HepG2 (cell line): ENCODE measurements around the gene RARS1. TPM values are rescaled to one million over a fixed set of nuclear protein-coding genes. Genes with fewer than 3 reads are reported as not detected.
A peak's percentile ranks its signal among the peaks of the same experiment; 100 is the strongest.

Source experiments
- ATAC-seq: fragments of 200-7000 bp; cut with Tn5 transposase; 3 replicates; pipeline ENCODE4 v1.9.1; 2020; ENCODE audit warnings: mild to moderate bottlenecking, moderate library complexity
- BruUV-seq: library from RNA; stranded (reverse); fragments of 400-500 nt; replicated peaks from 2 replicates; lab custom pipeline; 2021; lab: Mats Ljungman, UMichigan
- CTCF ChIA-PET: fragments of 300-600 bp; formaldehyde crosslinking; extraction: SDS; loops from one replicate; lab custom pipeline; 2021; ENCODE audit warnings: low total read pairs, inconsistent platforms, low intra/inter-chr PET ratio; lab: Yijun Ruan, JAX
- POLR2A ChIA-PET: fragments of 350-600 bp; sonication (Branson Sonifier 250); formaldehyde crosslinking; loops from one replicate; lab custom pipeline; 2020; ENCODE audit warnings: antibody characterized with exemption, inconsistent platforms; lab: Yijun Ruan, JAX
- DNase-seq: peaks from one replicate; pipeline ENCODE4 v3.0.0-alpha.2; 2015; ENCODE audit warnings: low spot score
- FAIRE-seq: peaks from 3 replicates; lab custom pipeline; 2011; peaks lifted over from hg19 to GRCh38; lab: Jason Lieb, UNC
- H2AFZ ChIP-seq: one replicate; pipeline ENCODE4 v1.6.1; 2011; ENCODE audit warnings: low read length, inconsistent platforms
- H3K27ac ChIP-seq: fragments of 300-600 bp; 3 replicates; pipeline ENCODE4 v1.8.0; 2011; ENCODE audit warnings: mixed run types, mild to moderate bottlenecking, mixed read lengths, low read length, inconsistent platforms; ENCODE audit not compliant: insufficient read depth; ENCODE audit errors: extremely low read length
- H3K27me3 ChIP-seq, 2 experiments: fragments of 200-600 bp in 1 of 2; 2 replicates in 1 of 2; 3 replicates in 1 of 2; pipeline versions ENCODE4 v1.6.0 to v1.8.0; 2011; ENCODE audit warnings: low read length in 2 of 2, mild to moderate bottlenecking in 2 of 2, moderate library complexity in 2 of 2, inconsistent platforms in 1 of 2; ENCODE audit not compliant: insufficient read depth in 2 of 2, control insufficient read depth in 1 of 2
- H3K36me3 ChIP-seq, 2 experiments: fragments of 200-600 bp in 1 of 2; replicated peaks in 1 of 2; 2 replicates in 1 of 2; 3 replicates in 1 of 2; pipeline versions ENCODE4 v1.5.1 to v1.8.0; 2011; ENCODE audit warnings: low read length in 2 of 2, inconsistent platforms in 1 of 2; ENCODE audit not compliant: insufficient read depth in 2 of 2, control insufficient read depth in 1 of 2
- H3K4me1 ChIP-seq: 2 replicates; pipeline ENCODE4 v1.5.1; 2012; ENCODE audit warnings: low read length, inconsistent platforms; ENCODE audit not compliant: insufficient read depth
- H3K4me2 ChIP-seq: 2 replicates; pipeline ENCODE4 v1.6.0; 2011; ENCODE audit warnings: low read depth, low read length, inconsistent platforms
- H3K4me3 ChIP-seq, 3 experiments: fragments of 200-600 bp in 1 of 3; sonication (generic), shearing (Covaris generic) in 1 of 3; replicated peaks in 1 of 3; 2 replicates each; pipeline ENCODE4 v1.5.1; 2011 to 2016; ENCODE audit warnings: low read length in 3 of 3, inconsistent platforms in 2 of 3, low read depth in 2 of 3, mild to moderate bottlenecking in 2 of 3, control low read depth in 1 of 3, mixed read lengths in 1 of 3; ENCODE audit not compliant: insufficient read depth in 1 of 3
- H3K79me2 ChIP-seq: one replicate; pipeline ENCODE4 v1.6.1; 2011; ENCODE audit warnings: low read length, inconsistent platforms; ENCODE audit not compliant: insufficient read depth
- H3K9ac ChIP-seq: 2 replicates; pipeline ENCODE4 v1.6.0; 2011; ENCODE audit warnings: mild to moderate bottlenecking, low read depth, low read length, inconsistent platforms; ENCODE audit not compliant: insufficient read depth
- H3K9me3 ChIP-seq: 2 replicates; pipeline ENCODE4 v1.5.1; 2012; ENCODE audit warnings: mild to moderate bottlenecking, low read length
- H4K20me1 ChIP-seq: 2 replicates; pipeline ENCODE4 v1.6.0; 2011; ENCODE audit warnings: inconsistent platforms, mild to moderate bottlenecking, low read length, moderate library complexity; ENCODE audit not compliant: insufficient read depth
- CEBPZ ChIP-seq: IDR thresholded peaks from 2 replicates; pipeline ENCODE4 v1.6.1; 2012; ENCODE audit warnings: low read length, improper control_type of control experiment
- PHF21A ChIP-seq: sonication (generic); formaldehyde crosslinking; IDR thresholded peaks from 2 replicates; pipeline ENCODE4 v1.5.0; 2020; ENCODE audit warnings: mild to moderate bottlenecking, missing genetic modification reagents
- RBM22 ChIP-seq: fragments of 200-400 bp; formaldehyde crosslinking; optimal IDR thresholded peaks from 2 replicates; pipeline ENCODE3; 2017; ENCODE audit warnings: mild to moderate bottlenecking, low read length, moderate library complexity
- WGBS: methylation state at CpG from one replicate; pipeline ENCODE4 v1.1.6; 2017; ENCODE audit warnings: low lambda C conversion rate; 5-methylcytosine and 5-hydroxymethylcytosine counted together
- in situ Hi-C: cut with HindIII; loops from 2 replicates; pipeline ENCODE4 v1.10.0; 2017; ENCODE audit warnings: low pct_unique_long_range_greater_than_20kb; ENCODE audit not compliant: extremely low pct_ligation_motif_present
- intact Hi-C: fragments of 100-400 bp; cut with micrococcal nuclease; formaldehyde crosslinking; loops from one replicate; pipeline ENCODE4 v1.10.0; 2022; ENCODE audit not compliant: unreplicated experiment
- polyA plus RNA-seq, 8 experiments: library from polyadenylated mRNA; depleted of rRNA in 3 of 8; stranded (reverse) in 7 of 8; unstranded in 1 of 8; fragments of >200 nt; fragmentation: Illumina TruSeq in 4 of 8; extraction: Trizol in 4 of 8; gene quantifications; 2 replicates each; pipeline versions ENCODE4 v1.2.1 to v1.2.3, GENCODE V29; 2011 to 2016; ENCODE audit warnings: low read depth in 4 of 8, missing spikeins in 1 of 8, mixed read lengths in 1 of 8; ENCODE audit not compliant: insufficient read depth in 1 of 8
- total RNA-seq, 5 experiments: library from RNA; depleted of rRNA; stranded (reverse); fragments of >200 nt; fragmentation: Illumina TruSeq; extraction: Trizol; gene quantifications; 2 replicates each; pipeline ENCODE4 v1.2.3, GENCODE V29; 2016; ENCODE audit warnings: low read depth in 1 of 5

The RARS1 gene
- total and polyA plus RNA-seq, 2 of the 13 experiments (the other 11 are each of a cell fraction or from before 2014, with no cell fraction given), result 54.6 to 170 TPM

- no peak for TF ChIP-seq PHF21A (CRISPR knock-in tag)
Observed at GRCh38 chr5:168552146-168552545, 65.9 kb downstream of the RARS1 start (continued).

DNA sequence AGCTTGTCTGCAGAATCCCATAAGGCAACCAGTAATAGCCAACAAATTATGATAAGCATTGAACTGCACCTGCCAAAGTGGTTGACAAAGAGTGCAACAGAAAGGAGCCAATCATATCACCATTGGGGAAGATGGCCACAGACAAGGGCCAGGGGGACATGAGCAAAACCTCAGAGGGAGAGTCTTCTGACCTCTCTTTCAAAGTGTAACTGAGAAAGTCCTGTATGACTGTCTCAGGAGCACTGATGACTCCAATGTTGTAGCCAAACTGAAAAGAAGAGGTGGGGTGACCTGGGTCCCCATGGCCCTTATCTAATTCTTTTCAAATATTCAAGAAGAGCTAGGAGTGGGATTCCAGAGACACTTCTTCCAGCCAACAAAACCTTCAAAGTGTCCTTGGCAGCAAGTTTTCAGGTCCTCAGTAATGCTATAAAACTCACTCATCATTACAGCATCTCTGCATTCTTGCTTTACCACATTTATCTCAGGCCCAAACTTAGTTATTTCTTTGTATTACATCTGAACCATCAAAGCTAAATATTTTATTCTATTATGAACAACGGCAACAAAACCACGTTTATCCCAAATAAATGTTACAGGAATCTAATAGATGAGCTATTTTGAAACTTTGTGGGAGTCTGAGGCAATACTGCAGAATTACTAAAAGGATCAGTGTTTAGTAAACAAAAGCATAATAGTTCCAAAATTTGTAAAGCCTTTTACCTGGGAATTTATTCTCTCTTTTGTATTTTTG lies 67.3 kb downstream of the RARS1 start:
- 99% methylated on average over 2 of the region's 2 CpGs for WGBS
- no peak overlapping the region for H3K27ac ChIP-seq
- peaks cover 14% of the 10 kb centered on the region for H4K20me1 ChIP-seq
- ATAC-seq (no peak; the same call in 2 of the 3 replicates), FAIRE-seq (no peak), DNase-seq (no peak)
- H3K4me1 ChIP-seq, result no peaks in the 10 kb centered on the region
- no peak for TF ChIP-seq CEBPZ
- peak; percentile 18 for TF ChIP-seq RBM22
- H3K4me3 ChIP-seq, result no peak overlapping the region
- intact Hi-C loops (no loop called here), in situ Hi-C loops (no loop called here)
- no peak overlapping the region for H2AFZ ChIP-seq
- BruUV-seq, result no TSS peak
- H3K36me3 ChIP-seq, result peaks cover 20 to 61% of the 10 kb centered on the region in 2 experiments; a peak in 4 of 5 replicates
- peaks cover 4% of the 10 kb centered on the region for H3K79me2 ChIP-seq
- H3K27me3 ChIP-seq, result no peaks in the 10 kb centered on the region
- H3K9me3 ChIP-seq, result no peaks in the 10 kb centered on the region
- no peak overlapping the region for H3K4me2 ChIP-seq
- H3K9ac ChIP-seq, result no peak overlapping the region
- ChIA-PET POLR2A (no interaction called here), CTCF (no interaction called here)
